ENCODE measurements around the gene TMEM245.
"Not testable (repeated sequence)": the region's sequence is repeated elsewhere in the genome, so short reads cannot be mapped to it uniquely, and the experiment has no call there.

Gene TMEM245

DNA sequence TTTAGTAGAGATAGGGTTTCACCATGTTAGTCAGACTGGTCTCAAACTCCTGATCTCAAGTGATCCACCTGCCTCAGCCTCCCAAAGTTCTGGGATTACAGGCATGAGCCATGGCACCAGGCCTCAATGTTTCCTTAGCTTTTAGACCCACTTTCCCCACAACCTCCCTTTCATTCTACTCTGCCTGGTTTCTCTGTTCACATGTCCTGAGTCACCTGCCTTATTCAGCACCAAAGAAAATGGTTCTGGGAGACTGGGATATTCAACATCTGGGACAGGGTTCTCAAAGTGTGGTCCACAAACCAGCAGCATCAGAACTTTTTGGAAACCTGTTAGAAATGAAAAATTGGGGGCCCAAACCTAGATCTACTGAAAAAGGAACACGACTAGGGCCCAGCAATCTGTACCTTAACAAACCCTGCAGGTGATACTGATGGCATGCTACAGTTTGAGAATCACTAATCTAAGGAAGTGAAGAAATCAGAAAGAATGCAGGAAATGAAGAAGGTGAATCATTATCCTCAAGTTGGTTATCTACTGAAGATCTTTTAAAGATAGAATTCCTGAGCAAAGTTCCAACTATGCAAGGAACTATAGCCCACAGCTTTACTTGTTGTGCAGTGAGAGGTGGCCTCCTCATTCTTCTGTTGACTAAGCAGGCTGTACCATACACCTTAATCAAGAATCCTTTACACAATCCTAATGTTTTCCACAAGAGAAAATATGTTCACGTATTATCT, 54.6 kb downstream of the TMEM245 start:
- no peak for TF ChIP-seq ZFX (IDR thresholded peaks at IDR 0.05)
- TF ChIP-seq, protein P1, sequence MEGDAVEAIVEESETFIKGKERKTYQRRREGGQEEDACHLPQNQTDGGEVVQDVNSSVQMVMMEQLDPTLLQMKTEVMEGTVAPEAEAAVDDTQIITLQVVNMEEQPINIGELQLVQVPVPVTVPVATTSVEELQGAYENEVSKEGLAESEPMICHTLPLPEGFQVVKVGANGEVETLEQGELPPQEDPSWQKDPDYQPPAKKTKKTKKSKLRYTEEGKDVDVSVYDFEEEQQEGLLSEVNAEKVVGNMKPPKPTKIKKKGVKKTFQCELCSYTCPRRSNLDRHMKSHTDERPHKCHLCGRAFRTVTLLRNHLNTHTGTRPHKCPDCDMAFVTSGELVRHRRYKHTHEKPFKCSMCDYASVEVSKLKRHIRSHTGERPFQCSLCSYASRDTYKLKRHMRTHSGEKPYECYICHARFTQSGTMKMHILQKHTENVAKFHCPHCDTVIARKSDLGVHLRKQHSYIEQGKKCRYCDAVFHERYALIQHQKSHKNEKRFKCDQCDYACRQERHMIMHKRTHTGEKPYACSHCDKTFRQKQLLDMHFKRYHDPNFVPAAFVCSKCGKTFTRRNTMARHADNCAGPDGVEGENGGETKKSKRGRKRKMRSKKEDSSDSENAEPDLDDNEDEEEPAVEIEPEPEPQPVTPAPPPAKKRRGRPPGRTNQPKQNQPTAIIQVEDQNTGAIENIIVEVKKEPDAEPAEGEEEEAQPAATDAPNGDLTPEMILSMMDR (conservative IDR thresholded peaks at IDR 0.05), result no peak
- H3K27ac ChIP-seq, result no peak overlapping the region

DNA sequence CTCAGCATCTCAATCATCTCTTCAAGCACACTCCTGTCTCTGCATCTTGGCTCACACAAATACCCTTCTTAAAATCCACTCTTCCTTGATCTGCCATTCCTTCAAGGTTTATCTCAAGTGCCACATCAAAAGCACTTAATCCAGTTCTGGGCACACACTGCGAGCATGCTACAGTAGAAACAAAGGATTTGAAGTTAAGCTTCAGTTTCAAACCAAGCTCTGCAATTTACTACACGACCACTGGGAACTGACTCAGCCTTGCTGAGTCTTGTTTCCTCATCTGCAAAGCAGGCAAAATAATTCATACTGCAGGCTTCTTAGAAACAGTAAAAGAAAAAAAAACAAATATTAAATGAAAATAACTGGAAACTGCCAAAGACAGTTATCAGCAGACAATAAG, 56.0 kb downstream of the TMEM245 start:
- TF ChIP-seq, protein P1 (conservative IDR thresholded peaks at IDR 0.05), result no peak; the same call in 1 of the 2 replicates
- TF ChIP-seq ZFX (IDR thresholded peaks at IDR 0.05), result no peak
- no peak overlapping the region for H3K27ac ChIP-seq

DNA sequence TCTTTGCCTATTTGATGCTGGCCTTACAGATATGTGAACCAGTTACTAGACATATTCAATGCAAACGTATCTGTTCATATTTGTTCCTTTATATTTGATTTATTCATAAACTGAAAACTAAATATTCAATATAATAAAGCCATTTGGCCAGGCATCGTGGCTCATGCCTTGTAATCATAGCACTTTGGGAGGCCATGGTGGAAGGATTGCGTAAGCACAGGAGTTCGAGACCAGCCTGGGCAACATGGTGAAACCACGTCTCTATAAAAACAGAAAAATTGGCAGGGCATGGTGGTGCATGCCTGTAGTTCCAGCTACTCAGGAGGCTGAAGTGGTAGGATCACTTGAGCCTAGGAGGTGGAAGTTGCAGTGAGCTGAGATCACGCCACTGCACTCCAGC, 57.2 kb downstream of the TMEM245 start:
- peak overlapping the region; percentile 12; the same call in 1 of the 2 replicates for H3K27ac ChIP-seq
- TF ChIP-seq, protein P1 (conservative IDR thresholded peaks at IDR 0.05), result no peak
- no peak for TF ChIP-seq ZFX (IDR thresholded peaks at IDR 0.05)

DNA sequence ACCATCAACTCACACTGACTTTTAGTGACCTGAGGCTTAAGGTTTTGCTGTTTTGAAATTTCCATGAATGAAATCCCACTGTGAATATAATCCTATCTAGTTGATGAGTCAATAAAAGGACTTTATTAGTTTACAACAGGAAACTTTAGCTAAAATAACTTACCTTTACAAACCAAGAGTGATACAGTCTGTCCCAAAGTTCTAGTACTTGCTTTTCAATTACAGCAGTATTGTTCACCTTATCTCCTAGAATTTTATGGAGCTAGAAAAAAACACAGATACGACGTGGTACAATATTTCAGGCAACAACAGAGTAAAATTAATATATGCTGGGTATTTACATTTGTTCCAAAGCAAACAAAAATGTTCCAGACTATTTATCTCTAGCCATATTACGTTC, 59.6 kb downstream of the TMEM245 start:
- TF ChIP-seq, protein P1 (conservative IDR thresholded peaks at IDR 0.05), result no peak
- no peak for TF ChIP-seq ZFX (IDR thresholded peaks at IDR 0.05)
- no peak overlapping the region; the same call in 1 of the 2 replicates for H3K27ac ChIP-seq

DNA sequence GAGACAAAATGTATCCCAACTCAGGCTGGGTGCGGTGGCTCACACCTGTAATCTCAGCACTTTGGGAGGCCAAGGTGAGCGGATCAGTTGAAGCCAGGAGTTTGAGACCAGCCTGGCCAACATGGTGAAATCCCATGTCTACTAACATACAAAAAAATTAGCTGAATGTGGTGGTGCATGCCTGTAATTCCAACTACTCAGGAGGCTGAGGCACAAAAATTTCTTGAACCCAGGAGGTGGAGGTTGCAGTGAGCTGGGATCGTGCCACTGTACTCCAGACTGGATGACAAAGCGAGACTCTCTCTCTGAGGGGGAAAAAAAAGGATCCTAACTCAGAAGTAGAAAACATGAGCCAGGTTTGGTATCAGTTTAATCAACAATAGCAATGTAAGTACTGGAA, 66.6 kb downstream of the TMEM245 start:
- not testable (repeated sequence) for H3K27ac ChIP-seq

DNA sequence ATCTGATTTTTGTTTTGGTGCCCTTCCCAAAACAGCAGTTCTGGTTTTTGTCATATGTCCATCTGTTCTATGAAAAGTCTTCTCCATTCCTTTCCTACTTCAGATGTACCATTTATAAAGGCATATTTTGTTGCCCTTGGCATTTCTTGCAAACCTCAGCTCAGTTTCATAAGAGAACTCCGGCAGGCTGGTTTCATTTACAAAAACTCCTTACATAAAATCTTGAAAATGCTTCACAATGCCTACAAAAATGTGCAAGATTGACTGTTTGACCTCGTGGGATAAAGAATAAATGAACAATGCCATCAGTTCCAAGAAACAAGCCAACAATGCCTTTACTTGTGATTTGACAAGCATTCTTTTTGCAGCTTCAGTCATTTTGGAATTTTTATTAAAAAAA, 67.3 kb downstream of the TMEM245 start:
- H3K27ac ChIP-seq, result no peak overlapping the region
- TF ChIP-seq, protein P1 (conservative IDR thresholded peaks at IDR 0.05), result no peak
- TF ChIP-seq ZFX (IDR thresholded peaks at IDR 0.05), result no peak

DNA sequence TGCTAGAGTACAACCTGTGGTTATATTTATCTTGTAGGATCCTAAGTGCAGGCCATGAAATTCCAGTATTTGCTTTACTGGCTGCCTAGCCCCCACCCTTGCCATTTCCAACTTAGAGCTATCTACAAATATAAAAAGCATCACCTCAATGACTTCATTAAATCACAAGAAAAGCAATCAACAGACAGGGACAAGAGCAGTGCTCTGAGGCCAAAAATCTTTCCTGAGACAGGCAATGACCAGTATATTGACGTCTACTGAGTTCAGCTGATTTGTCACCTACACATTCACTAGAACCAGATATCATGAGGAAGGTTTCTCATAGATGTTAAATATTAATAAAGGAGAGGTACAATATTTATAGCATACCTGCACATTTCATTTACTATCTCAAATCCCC, 68.0 kb downstream of the TMEM245 start:
- no peak for TF ChIP-seq ZFX (IDR thresholded peaks at IDR 0.05)
- TF ChIP-seq, protein P1 (conservative IDR thresholded peaks at IDR 0.05), result no peak
- H3K27ac ChIP-seq, result no peak overlapping the region

DNA sequence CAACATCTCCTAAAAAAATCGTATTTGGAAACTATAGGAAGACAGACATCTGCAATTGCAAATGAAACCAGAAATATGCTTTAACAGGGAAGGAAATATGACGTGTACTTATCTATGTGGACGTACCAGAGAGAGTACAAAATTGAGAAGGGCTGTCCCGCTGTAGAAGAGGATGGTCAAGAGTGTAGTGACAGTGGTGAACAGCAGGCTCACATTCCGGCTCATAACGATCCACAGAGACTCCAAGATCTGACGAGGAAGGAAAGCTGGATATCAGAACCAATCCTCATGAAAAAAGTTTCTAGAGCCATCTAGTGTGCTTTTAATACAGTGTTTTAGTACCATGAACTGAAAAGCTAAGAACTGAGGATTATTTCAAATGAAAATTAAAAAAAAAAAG, 69.3 kb downstream of the TMEM245 start:
- TF ChIP-seq, protein P1 (conservative IDR thresholded peaks at IDR 0.05), result no peak
- no peak for TF ChIP-seq ZFX (IDR thresholded peaks at IDR 0.05)
- no peak overlapping the region for H3K27ac ChIP-seq

Data from C4-2B (cell line).